Testis (tissue), 3 donors: ENCODE data around the gene CNBD2. TPM values are rescaled to one million over a fixed set of nuclear protein-coding genes. Genes with fewer than 3 reads are reported as not detected.
"Not testable (repeated sequence)": the region's sequence is repeated elsewhere in the genome, so short reads cannot be mapped to it uniquely, and the experiment has no call there.

Experiments
- DNase-seq: peaks from one replicate; pipeline ENCODE4 v3.0.0-alpha.2; 2019
- H3K27ac ChIP-seq, 2 donors: fragments of 200-600 bp; sonication (generic); one replicate each; pipeline ENCODE4 v1.5.1; 2019
- H3K27me3 ChIP-seq: fragments of 200-600 bp; sonication (generic); one replicate; pipeline ENCODE4 v1.5.1; 2019
- H3K36me3 ChIP-seq: fragments of 200-600 bp; sonication (generic); one replicate; pipeline ENCODE4 v1.5.1; 2017; ENCODE audit warnings: low read depth; ENCODE audit errors: missing control alignments
- H3K4me1 ChIP-seq: fragments of 200-600 bp; sonication (generic); one replicate; pipeline ENCODE4 v1.5.1; 2019
- H3K4me3 ChIP-seq, 2 donors: fragments of 200-600 bp; sonication (generic); one replicate each; pipeline ENCODE4 v1.5.1; 2017 to 2019
- H3K9me3 ChIP-seq: fragments of 200-600 bp; sonication (generic); one replicate; pipeline ENCODE4 v1.5.1; 2017
- CTCF ChIP-seq, 3 experiments: fragments of 450-650 bp in 2 of 3; fragments of 200-600 bp in 1 of 3; sonication (generic) in 1 of 3; IDR thresholded peaks; one replicate each; pipeline ENCODE4 v1.5.1; 2016 to 2019; ENCODE audit warnings: antibody characterized with exemption in 3 of 3, mild to moderate bottlenecking in 2 of 3, moderate library complexity in 1 of 3
- POLR2A ChIP-seq: fragments of 450-650 bp; IDR thresholded peaks from one replicate; pipeline ENCODE4 v1.6.1; 2017; ENCODE audit warnings: antibody characterized with exemption, mild to moderate bottlenecking, moderate library complexity
- WGBS, 2 donors: methylation state at CpG; one replicate each; pipeline ENCODE4 v1.1.5; 2018; 5-methylcytosine and 5-hydroxymethylcytosine counted together
- intact Hi-C: fragments of 100-400 bp; cut with DNase I; formaldehyde crosslinking; loops from one replicate; pipeline ENCODE4 v1.15.1; 2023; ENCODE audit warnings: low total_unique reads
- polyA plus RNA-seq: library from polyadenylated mRNA; stranded (reverse); fragments of 350-450 nt; fragmentation: Illumina TruSeq; extraction: RNeasy Lipid Tissue Mini Kit (QIAGEN cat#74804); gene quantifications from one replicate; pipeline ENCODE4 v1.2.3, GENCODE V29; 2014; ENCODE audit warnings: low read depth, low replicate concordance; ENCODE audit not compliant: insufficient read depth
- total RNA-seq, 2 donors: library from RNA; depleted of rRNA; stranded (reverse); fragments of >200 nt; gene quantifications; one replicate each; pipeline ENCODE4 v1.2.3, GENCODE V29; 2016

CNBD2 gene
- total and polyA plus RNA-seq, 3 donors from 2014 or later: 19.7 to 46.6 (median 28.3) TPM

- no peaks in the 10 kb centered on the region for H3K36me3 ChIP-seq
- H3K4me3 ChIP-seq: no peak overlapping the region
- DNase-seq: peak; percentile 70
- peak overlapping the region; percentile 50 to 70 for H3K27ac ChIP-seq
- no peaks in the 10 kb centered on the region for H3K27me3 ChIP-seq
- WGBS, 2 donors: 56 to 65% methylated on average over 11 of the region's 11 CpGs
- intact Hi-C loops: no loop called here
- TF ChIP-seq POLR2A (no peak), CTCF (IDR thresholded peaks at IDR 0.05) (no peak)
- H3K4me1 ChIP-seq: peaks cover 22% of the 10 kb centered on the region
- no peaks in the 10 kb centered on the region for H3K9me3 ChIP-seq
These were observed 48.9 kb downstream of the CNBD2 start for GRCh38 chr20:36017048-36017951.

DNA sequence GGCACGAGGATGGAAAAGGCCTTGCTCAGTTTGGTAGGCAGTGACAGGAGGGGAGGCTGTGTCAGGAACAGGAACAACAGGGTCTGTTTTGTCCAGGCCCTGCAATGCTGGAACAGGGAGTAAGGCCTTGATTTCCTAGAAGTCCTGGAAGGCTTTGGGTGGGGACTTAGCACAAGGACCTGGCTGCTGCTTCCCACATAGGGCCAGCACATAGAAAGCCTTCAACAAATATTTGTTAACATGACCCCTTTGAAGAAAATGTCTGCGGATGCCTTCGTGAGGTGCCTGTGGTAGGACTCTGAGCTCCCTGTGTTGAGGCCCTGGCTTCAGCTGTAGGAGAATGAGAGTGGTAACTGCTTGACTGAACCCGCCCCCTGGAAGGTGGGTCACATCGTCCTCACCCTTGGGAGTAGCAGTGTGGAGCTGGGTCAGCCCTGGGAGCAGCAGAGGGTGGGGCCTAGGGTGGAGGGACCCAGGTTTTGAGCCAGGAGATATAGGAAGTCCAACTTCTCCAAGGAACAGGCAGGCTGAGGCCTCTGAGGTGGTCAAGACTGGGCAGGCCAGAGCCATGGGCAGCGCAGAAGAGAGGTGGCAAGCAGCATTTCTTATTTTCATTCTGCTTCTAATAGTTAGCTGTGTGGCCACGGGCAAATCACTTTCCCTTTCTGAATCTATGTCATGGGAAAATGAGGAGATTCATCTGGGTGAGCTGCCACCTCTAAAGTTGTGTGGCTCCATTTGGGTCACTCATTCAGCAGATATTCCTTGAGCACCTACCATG lies 50.0 kb downstream of the CNBD2 start:
- 69 to 76% methylated on average over 5 to 7 of the region's 7 CpGs for WGBS, 2 donors
- Histone ChIP-seq H3K9me3 (no peaks in the 10 kb centered on the region), H3K4me1 (peaks cover 22% of the 10 kb centered on the region), H3K4me3 (no peak overlapping the region), H3K27ac (peak overlapping the region; percentile 50 to 70), H3K27me3 (no peaks in the 10 kb centered on the region), H3K36me3 (no peaks in the 10 kb centered on the region)
- TF ChIP-seq POLR2A: no peak
- no peak for TF ChIP-seq CTCF (IDR thresholded peaks at IDR 0.05)
- DNase-seq: peak; percentile 24
- intact Hi-C loops: no loop called here

DNA sequence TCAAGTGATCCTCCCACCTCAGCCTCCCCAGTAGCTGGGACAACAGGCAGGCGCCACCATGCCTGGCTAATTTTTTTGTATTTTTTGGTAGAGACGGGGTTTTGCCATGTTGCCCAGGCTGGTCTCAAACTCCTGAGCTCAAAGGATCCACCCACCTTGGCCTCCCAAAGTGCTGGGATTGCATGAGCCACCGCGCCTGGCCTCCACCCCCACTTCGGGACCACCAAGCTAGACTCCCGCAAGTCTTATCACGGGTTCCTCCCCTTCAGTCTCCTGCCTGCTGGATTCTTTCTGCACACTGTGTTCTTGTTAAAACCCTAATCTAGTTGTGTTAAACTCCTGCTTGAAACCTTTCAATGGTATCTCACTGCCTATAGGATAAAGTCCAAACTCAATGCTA lies 57.7 kb downstream of the CNBD2 start:
- H3K9me3 ChIP-seq: not testable (repeated sequence)

GRCh38 chr20:36028106-36028808 lies 59.9 kb downstream of the CNBD2 start:
- H3K27ac ChIP-seq: no peak overlapping the region
- intact Hi-C loops: no loop called here
- TF ChIP-seq POLR2A (no peak), CTCF (IDR thresholded peaks at IDR 0.05) (no peak)
- H3K9me3 ChIP-seq: no peaks in the 10 kb centered on the region
- H3K36me3 ChIP-seq: no peaks in the 10 kb centered on the region
- no peak for DNase-seq
- WGBS, 2 donors: 91 to 94% methylated on average over 12 to 13 of the region's 13 CpGs
- H3K27me3 ChIP-seq: no peaks in the 10 kb centered on the region
- peaks cover 10% of the 10 kb centered on the region for H3K4me1 ChIP-seq
- no peak overlapping the region for H3K4me3 ChIP-seq

More for the DNA sequence above, 57.7 kb downstream of the CNBD2 start:
- intact Hi-C loops, H3K27me3 ChIP-seq, H3K4me3 ChIP-seq, H3K36me3 ChIP-seq: not testable (repeated sequence)
- peak; percentile 62 for DNase-seq
- H3K27ac ChIP-seq: peak overlapping the region in 1 of 2 donors; percentile 7
- WGBS, 2 donors: 38 to 42% methylated on average over 7 of the region's 7 CpGs
- peaks cover 10% of the 10 kb centered on the region for H3K4me1 ChIP-seq

GRCh38 chr20:36030149-36030548 lies 61.8 kb downstream of the CNBD2 start:
- WGBS, 2 donors: 46 to 63% methylated on average over 8 of the region's 8 CpGs
- Histone ChIP-seq H3K4me3 (no peak overlapping the region), H3K9me3 (no peaks in the 10 kb centered on the region), H3K27me3 (no peaks in the 10 kb centered on the region), H3K4me1 (peaks cover 10% of the 10 kb centered on the region), H3K36me3 (no peaks in the 10 kb centered on the region), H3K27ac (no peak overlapping the region)
- TF ChIP-seq POLR2A: no peak
- TF ChIP-seq CTCF (IDR thresholded peaks at IDR 0.05): no peak
- peak; percentile 72 for DNase-seq
- intact Hi-C loops: no loop called here
